ELR (cell line): ENCODE data around the gene COMMD6.

ENCODE experiments used
- DNase-seq: peaks from one replicate; pipeline ENCODE4 v3.0.0-alpha.2; 2015; ENCODE audit warnings: low read depth

Gene COMMD6

DNA sequence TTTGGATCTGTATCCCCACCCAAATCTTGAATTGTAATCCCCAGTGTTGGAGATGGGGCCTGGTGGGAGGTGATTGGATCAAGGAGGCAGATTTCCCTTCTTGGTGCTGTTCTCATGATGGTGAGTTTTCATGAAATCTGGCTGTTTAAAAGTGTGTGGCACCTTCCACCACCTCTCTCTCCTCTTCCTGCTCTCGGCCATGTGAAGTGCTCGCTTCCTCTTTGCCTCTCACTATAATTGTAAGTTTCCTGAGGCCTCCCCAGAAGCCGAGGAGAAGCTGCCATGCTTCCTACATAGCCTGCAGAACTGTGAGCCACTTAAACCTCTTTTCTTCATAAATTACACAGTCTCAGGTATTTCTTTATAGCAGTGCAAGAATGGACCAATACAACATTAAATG lies 15.7 kb downstream of the COMMD6 start:
- no peak for DNase-seq

DNA sequence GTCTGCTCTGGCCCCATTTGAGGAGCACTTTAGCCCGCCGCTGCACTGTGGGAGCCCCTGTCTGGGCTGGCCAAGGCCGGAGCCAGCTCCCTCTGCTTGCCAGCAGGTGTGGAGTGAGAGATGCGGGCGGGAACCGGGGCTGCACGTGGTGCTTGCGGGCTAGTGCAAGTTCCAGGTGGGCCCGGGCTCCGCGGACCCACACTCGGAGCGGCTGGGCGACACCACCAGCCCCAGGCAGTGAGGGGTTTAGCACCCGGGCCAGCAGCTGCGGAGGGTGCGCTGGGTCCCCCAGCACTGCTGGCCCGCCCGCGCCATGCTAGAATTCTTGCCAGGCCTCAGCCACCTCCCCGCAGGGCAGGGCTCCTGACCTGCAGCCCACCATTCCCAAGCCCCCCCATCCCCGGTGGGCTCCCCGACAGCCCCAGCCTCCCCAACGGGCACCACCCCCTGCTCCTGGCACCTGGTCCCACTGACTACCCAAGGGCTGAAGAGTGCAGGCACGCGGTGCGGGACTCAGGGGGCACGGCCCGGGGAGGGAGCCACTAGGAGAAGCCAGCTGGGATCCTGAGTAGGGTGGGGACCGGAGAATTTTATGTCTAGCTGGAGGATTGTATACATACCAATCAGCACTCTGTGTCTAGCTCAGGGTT lies 19.1 kb downstream of the COMMD6 start:
- DNase-seq: no peak

DNA sequence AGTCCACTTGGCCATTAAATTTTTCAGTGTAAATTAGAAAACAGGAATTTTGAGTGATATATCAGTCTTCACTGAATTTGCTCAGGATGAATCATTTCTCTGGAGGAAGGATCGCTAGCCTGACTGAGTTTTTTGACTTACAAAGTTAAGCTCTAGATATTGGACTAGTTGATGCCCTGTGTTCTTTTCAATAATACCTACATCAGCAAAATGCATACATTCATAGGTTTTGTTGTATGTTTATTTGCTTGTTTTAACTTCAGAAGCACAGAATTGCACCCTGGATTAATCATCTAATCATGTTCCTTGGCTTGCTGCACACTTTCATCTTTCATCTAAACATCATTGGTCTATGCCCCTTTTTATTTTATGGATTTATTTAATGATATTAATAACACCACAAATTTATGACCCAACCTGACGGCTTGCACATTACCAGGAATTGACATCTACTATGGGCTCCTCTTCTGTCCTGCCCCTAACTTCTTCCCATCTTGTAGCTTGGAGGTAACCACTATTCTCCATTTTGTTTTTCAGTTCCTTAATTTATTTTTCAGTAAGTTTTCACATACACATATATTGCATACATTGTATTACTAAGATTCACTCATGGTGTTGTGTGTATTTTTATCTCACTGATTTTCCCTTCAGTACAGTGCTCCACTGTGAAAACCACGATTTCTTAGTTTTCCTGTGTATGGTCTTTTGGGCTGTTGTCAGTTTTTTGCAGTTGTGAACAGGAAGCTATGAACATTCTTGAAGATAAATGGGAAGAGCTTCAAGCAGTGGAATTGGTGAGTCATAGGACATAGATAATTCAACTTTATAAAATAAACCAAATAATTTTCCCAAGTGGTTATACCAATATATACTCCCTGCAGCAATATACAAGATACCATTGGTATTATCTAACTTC lies 23.3 kb downstream of the COMMD6 start:
- DNase-seq: peak; percentile 39

DNA sequence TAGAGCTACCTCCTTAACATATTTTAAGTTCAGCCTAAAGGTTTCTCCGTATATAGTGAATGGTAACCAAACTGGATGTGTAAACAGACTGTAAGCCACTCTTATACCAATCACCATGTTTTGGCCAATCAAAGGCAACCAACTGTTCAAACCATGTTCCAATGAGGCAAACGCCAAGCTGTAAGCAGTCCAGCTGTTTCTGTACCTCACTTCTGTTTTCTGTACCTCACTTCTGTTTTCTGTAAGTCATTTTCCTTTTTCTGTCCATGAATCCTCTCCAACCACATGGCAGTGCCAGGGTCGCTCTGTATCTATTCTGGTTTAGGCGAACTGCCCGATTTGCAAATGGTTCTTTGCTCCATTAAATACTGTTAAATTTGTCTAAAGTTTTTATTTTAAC lies 24.4 kb downstream of the COMMD6 start:
- DNase-seq: no peak

DNA sequence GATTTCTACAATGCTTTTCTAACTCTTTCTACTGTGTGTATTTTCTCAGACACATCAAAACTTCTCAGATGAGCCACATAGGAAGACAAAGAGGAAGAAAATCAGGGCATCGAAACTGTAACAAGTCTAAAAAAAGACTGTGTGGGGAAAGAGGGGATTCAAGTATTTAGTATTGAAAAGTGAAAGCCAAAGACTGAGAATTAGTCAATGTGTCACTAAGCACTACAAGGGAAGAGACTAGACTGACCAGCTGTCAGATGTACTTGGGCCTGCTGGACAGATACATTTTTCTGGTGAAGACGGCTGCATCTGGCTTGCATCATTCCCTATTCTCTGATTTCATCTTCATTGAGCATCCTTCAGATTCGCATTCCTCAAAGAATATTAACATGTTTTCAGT lies 25.4 kb downstream of the COMMD6 start:
- no peak for DNase-seq

DNA sequence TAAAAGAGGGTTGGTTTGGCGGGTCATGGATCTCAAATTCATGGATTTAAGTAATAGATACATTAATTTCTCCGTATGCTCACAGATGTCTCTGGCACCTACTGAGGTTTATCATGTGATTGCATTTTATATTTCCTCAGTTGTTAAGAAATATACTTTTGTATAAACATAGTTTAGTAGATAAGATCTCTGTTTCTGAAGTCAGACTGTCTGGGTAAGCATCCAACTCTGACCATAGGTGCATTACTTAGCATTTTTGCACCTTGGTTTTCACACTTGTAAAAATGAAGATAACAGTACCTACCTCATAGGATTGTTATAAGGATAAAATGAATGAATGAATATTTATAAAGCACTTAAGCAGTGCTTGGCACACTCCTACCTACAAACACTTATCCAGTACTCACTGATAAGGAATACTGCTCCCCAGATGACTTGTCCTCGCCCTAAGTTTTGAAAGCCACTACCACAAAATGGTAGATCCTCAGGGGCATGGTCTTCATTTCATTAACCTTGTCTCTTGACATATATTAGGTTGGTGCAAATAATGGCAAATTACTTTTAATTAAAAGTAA lies 26.5 kb downstream of the COMMD6 start:
- no peak for DNase-seq

DNA sequence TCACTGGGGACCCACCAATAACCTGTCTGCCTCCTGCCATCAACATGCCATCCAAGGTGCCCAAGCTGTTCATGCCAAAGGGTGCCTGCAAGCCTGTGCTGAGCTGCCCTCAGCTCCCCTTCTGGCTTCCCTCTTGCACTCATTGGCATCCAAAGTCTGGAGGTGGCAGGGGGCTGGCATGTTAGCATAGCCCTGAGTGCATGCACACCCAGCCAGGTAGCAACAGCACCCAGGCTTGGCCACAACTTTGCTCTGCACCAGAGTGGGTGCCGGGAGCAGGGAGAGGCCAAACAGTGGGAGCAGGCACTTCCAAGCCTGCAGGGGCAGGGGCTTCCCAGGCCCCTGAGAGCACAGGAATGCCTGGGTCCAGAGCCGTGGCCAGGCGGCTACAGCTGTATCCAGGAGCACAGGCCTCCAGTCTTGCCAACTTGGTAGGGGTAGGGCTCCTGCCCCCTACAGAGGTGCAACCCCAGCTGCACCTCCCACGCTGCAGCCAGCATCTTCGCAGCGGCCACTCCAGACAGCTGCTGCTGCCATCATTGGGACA lies 29.6 kb downstream of the COMMD6 start:
- no peak for DNase-seq

DNA sequence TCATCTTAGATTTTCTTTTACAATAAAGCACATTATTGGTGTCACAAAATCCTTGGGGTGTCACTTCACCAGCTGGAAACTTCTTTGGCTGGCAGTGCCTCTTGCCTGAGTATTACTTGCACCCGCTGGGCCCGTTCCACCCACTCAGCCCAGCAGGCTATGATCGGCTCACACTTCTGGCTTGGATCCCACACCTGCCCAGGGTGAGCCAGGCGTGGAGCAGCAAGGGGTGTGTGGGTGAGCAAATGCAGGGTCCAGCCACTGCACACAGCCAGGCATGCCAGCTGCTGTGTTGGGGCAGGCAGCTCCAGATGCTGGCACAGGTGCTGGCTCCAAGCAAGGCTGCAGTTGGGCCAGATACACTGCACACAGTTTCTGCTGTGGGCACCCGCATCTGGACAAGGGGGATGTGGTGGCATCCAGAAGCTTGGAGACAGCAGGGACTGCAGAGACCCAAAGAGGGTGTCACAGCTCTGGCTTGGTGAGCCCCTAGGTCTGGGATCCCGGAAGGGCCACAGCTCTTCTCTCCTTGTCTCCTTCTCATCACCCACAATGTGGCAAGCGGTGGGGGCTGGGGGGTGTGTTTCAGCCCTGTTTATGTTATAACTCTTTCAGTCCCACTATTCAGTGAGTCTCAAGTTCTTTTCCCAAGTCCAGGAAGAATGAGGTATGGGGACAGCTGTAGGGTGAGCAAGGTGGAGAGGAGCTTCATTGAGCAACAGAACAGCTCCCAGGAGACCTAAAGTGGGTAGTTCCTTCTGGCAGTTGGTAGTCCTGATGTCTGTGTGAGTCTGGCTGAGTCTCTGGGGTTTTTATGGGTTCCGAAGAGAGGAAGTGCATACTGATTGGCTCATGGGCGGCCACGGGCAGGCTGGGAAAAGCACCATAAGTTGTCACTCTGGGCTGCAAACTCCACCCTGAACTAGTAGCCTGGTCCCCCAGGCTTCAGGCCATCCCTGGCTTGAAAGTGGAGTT lies 30.3 kb downstream of the COMMD6 start:
- no peak for DNase-seq

DNA sequence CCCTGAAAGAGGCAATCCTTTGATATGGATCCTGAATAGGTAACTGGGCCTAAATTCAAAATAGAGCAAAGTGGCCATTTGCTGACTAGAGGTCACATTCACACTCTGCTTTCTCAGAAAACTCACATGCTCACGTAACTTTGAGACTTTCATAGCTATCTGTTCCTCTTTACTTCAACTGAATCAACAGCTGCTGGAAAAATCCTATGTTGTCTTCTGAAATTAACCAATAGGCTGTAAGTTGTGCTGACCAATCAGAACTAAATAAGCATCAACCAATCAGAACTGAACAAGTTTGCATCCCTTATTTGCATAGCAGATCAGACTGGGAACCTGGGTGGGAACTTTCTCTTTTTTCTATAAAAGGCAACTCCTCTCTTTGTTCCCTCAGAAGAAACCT lies 31.6 kb downstream of the COMMD6 start:
- no peak for DNase-seq

DNA sequence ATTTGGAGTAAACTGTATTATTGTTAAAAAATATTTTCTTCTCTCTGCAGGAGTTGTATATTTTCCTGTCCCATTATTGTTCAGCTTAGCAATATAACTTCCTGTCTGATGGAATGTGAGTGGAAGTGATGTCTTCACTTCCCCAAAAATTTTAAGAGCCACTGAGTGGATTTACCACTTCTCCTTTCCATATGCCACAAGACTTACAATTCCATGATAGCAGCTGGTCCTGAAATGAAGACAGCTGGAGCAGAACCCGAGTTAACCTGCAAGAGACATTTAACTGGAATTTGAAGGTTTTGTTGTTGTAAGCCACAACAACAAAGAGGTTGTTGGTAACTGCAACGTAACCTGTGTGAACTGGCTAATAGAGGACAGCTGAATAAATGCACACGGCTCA lies 32.3 kb downstream of the COMMD6 start:
- no peak for DNase-seq

DNA sequence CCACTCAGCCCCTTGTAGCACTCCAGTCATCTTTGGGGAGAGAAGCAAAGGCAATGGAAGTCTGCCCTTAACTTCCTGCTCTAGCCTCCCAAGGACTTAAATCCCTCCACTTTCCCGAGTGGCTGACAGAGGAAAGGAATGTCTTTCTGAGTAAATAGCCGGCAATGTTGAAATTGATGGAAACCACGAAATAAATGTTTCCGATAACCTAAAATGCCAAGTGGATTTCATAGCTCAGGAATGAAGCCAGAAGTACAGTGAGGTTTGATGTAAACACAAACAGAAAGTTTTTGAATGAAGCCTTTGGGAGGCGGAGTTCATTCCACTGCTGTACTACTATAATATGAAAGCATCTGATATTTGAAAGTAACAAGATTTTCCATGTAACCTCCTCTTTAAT lies 41.7 kb downstream of the COMMD6 start:
- DNase-seq: peak; percentile 46

DNA sequence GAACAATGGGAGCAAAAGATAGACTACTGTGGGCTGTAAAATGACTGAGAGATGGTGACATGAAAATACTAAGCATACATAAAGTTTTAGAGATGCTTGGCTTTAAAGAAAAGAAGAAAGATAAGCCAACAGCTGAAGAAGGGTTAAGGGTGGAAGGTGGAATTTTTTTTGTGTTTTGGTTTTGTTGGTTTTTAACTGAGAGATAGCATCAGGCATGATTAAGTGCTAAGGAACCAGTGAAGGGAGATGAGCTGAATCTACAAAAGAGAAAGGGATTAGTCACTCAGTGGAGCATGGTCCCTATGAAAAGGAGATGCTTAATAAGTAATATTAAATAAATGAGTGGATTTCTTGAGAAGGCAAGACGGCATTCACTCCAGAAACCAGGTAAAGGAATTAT lies 43.1 kb downstream of the COMMD6 start:
- peak; percentile 51 for DNase-seq

DNA sequence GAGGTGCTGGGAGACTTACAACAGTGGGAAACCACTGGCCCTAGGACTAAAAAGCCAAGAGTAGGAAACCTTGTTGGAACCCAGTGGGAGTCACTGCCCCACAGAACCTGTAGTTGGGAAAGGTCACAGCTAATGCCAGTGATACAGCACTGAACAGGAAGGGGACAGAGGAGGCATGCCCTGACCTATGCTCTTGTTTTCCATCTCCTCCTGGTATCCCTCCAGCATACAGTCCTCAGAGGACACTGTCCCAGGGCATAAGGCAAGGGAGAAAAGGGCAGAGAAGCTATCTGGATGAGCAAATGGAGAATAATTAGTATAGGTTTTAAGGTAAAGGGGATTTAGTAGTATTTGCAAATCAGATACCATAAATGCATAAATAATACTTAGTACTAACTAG lies 44.5 kb downstream of the COMMD6 start:
- no peak for DNase-seq

DNA sequence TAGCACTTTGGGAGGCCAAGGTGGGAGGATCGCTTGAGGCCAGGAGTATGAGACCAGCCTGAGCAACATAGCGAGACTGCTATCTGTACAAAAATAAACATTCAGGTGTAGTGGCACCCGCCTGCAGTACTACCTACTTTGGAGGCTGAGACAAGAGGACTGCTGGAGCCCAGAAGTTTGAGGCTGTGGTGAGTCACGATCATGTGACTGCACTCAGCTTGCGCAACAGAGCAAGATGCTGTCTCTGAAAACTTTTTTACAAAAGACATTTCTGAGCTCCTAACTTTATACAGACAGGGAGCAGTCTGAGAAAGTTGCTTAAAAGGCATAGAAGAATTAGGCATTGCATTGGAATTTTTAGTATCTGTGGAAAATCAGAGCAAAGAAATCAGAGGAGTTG lies 45.3 kb downstream of the COMMD6 start:
- DNase-seq: peak; percentile 40

DNA sequence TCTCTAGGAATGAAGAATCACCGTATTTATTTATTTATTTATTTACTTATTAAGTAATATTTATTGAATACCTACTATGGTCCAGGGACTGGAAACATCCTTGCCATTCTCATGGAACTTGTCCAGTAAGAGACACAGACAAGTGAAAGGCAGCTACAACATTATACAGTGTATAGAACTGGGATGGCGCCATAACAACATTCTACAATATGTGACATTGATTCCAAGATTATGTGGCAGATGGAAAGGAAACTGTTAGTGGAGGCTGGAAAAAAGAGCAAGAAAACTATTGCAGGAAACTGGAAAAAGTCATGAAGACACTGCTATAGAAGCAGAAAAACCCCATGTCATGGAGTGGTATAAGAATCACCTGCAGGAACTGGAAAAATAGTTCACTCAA lies 46.3 kb downstream of the COMMD6 start:
- DNase-seq: no peak

DNA sequence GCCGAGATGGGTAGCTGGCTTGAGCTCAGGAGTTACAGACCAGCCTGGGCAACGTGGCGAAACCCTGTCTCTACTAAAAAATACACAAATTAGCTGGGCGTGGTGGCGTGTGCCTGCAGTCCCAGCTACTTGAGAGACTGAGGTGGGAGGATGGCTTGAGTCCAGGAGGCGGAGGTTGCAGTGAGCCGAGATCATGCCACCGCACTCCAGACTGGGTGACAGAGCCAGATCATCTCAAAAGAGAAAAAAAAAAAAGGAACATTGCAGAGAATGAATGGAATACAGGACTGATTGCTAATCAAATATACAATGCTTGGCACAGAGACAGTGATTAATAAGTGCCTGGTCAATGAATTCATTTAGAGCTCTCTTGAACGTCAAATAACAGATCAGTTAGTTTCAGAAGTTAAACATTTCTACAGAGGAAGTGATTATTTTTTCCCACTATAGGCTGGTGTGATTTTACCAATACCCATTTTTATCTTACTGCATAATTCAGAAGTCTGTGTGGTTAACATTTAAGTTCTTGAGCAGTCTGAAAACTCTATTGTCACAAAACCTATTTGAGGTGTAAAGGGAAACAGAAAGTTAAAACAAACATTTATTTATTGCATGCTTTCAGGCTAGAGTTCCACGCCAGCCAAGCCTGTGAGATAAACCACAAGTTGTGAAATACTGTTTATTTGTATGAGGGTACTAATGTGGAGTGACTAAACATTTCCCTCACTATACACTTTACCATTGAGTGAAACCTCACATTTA lies 48.0 kb downstream of the COMMD6 start:
- DNase-seq: peak; percentile 77

DNA sequence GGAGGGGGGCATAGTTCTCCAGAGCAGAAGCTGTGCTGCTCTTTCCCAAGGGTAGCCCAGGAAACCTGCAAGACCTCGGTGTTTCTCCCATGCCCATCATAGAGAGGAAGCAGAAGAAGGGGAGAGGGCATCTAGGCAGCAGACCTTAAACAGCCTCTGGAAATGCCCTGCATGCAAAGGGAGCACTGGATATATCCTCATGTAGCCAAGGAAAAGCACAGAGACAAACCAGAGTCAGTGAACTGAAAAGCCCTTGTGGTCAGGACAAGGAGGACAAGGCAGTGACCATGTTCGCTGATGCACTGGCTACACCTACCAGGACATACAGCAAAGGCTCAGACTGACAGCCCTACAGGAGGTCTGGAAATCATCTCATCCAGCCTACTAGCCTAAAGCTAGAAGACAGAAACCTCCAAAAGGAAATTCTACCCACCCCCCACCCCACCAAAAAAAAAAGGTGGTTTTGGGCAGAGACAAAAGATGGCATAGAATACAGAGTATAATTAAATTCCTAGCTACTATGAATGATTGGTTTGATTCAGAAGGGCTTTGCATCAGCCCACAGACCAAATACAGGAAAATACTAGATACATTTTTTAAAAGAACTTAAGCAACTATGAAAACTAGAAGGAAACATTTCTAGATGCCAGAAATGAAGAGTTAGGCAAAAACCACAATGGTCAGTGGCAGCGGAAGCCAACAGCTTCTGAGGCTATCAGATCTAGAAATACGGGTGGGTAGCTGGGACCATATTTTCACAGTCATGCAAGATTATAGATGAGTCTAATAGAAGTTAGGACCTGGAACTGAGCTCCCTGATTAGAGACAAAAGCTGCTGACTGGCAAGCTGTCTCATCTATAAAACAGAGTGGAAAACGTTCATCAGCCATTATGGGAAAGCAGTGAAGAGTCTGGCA lies 51.2 kb downstream of the COMMD6 start:
- peak; percentile 23 for DNase-seq

DNA sequence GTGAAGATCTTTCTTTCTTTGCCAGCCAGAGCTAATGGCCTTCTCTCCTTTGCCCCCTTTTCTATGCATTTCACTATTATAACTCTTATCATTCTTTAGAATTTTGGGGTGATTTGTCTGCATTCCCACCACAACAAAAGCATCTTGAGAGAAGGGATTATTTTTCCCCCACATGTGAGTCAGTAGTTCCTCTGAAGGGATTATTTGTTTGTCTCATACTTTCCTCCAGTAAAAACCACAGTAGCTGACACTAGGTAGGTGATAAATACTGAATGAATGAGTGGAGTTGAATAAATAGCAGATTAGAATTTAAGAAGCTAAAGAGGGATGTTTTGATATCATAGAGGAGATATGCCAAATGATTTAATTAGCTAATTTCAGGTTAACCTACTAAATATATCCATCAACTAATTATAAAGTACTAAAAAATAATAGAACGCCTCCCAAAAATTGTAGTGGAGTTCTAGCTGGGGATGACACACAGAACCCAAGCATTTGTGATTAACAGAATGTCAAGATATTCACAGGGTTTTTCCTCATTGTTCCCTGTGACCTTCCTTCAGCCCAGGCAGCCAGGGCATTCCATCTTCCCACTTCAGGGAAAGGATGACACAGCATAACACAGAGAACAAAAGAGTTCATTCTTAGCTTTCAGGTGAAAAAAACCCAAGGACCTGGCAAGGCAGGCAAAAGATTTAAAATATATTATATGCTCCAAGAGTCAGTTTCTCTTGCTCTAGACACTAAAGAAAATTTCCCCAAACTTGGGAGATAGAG lies 52.2 kb downstream of the COMMD6 start:
- DNase-seq: peak; percentile 61

DNA sequence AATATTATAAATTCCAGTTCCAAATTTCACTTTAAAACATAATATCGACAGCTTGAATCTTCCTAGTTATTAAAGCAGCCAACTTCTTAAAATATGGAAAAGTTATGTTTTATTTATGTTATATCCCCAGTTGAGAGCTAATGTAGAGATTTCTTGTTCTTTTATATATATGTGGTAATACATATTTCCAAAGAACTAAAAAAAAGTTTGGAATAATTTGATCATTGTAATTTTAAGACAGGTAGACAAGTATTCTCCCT lies 54.9 kb downstream of the COMMD6 start:
- no peak for DNase-seq
